Fibroblast of villous mesenchyme (primary cell): ENCODE measurements around the gene RPAP3. TPM values are rescaled to one million over a fixed set of nuclear protein-coding genes. Genes with fewer than 3 reads are reported as not detected.

Experiments
- DNase-seq: peaks from one replicate; pipeline ENCODE4 v3.0.0-alpha.2; 2010; ENCODE audit warnings: low read depth
- H3K4me3 ChIP-seq: 2 replicates; pipeline ENCODE4 v1.5.1; 2011; ENCODE audit warnings: low read depth, mild to moderate bottlenecking, low read length
- total RNA-seq: library from RNA; depleted of rRNA; stranded (reverse); fragments of >200 nt; gene quantifications from 2 replicates; pipeline ENCODE4 v1.2.3, GENCODE V29; 2012
- TF ChIP-seq, protein P1 (sequence below): IDR thresholded peaks from 2 replicates; pipeline ENCODE4 v1.5.1; 2012; ENCODE audit warnings: low read depth, mild to moderate bottlenecking, low read length; ENCODE audit not compliant: insufficient read depth

Gene RPAP3, protein sequence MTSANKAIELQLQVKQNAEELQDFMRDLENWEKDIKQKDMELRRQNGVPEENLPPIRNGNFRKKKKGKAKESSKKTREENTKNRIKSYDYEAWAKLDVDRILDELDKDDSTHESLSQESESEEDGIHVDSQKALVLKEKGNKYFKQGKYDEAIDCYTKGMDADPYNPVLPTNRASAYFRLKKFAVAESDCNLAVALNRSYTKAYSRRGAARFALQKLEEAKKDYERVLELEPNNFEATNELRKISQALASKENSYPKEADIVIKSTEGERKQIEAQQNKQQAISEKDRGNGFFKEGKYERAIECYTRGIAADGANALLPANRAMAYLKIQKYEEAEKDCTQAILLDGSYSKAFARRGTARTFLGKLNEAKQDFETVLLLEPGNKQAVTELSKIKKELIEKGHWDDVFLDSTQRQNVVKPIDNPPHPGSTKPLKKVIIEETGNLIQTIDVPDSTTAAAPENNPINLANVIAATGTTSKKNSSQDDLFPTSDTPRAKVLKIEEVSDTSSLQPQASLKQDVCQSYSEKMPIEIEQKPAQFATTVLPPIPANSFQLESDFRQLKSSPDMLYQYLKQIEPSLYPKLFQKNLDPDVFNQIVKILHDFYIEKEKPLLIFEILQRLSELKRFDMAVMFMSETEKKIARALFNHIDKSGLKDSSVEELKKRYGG
- 19.0 and 26.3 TPM in 2 replicates for total RNA-seq

DNA sequence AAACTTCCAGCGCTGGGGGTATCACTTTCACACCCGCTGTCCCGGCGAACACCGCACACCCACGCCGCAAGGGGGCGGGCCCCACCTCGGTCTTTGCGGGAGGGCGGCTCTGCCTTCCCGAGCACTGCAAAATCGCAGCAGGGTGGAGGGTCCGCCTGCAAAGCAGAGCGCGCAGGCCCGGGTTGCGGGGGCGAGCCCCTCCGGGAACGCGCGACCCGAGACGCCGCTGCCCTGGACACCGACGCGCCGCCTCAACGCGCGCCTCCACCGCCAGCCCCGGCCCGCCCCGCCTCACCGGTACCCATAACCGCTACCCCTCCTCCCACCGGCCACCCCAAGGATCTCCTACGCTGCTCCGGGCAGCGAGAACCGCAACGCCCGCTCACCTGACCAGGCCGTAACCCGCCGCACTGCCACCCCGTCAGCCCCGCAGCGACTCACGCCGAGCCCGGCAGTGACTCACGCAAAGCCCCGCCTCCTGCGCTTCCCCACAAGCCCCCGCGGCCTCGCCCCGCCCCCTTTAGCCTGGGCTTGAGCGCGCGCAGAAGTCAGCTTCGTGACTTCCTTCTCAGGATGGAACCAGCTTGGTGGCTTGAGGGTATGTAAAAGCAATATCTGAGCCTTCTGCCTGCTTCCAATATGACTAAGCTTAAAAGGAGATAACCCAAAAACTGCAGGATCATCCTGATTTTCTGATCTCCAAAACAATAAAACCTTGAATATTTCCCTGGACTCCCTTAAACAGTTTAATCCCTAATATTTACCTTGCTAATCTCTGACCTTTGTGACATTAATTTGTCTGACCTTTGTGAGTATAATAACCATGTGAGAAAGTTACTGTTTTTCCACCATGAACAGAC lies at the start of gene RPAP3:
Gene RPAP3 (minus strand): TSS at position 465 of the 860 bp plus-strand sequence. CDS start 3,190 bp downstream, outside the sequence.
- H3K4me3 ChIP-seq, result peak within 1 kb of the TSS; percentile 78
- TF ChIP-seq, protein P1, sequence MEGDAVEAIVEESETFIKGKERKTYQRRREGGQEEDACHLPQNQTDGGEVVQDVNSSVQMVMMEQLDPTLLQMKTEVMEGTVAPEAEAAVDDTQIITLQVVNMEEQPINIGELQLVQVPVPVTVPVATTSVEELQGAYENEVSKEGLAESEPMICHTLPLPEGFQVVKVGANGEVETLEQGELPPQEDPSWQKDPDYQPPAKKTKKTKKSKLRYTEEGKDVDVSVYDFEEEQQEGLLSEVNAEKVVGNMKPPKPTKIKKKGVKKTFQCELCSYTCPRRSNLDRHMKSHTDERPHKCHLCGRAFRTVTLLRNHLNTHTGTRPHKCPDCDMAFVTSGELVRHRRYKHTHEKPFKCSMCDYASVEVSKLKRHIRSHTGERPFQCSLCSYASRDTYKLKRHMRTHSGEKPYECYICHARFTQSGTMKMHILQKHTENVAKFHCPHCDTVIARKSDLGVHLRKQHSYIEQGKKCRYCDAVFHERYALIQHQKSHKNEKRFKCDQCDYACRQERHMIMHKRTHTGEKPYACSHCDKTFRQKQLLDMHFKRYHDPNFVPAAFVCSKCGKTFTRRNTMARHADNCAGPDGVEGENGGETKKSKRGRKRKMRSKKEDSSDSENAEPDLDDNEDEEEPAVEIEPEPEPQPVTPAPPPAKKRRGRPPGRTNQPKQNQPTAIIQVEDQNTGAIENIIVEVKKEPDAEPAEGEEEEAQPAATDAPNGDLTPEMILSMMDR, result peak; percentile 57
- peak; percentile 95 for DNase-seq

DNA sequence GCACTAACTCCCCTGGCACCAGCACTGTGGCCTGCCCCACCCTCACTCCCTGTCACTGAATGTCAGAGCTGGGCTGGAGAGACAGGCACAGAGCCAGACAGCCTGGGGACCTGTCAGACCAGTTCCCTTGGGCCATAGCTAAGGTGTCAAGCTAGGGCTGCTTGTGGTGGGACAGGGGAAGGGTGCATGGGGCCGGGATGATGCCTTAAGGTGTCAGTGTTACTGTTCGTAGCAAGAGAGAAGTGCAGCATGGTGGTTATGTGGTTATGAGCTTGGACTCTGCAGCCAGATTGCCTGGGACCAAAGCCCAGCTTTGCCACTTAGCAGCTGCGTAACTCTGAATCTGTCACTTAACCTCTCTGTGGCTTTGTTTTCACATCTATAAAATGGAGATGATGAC lies 49.1 kb upstream of the RPAP3 start:
- no peak overlapping the region for H3K4me3 ChIP-seq
- TF ChIP-seq, protein P1, result no peak
- no peak for DNase-seq

DNA sequence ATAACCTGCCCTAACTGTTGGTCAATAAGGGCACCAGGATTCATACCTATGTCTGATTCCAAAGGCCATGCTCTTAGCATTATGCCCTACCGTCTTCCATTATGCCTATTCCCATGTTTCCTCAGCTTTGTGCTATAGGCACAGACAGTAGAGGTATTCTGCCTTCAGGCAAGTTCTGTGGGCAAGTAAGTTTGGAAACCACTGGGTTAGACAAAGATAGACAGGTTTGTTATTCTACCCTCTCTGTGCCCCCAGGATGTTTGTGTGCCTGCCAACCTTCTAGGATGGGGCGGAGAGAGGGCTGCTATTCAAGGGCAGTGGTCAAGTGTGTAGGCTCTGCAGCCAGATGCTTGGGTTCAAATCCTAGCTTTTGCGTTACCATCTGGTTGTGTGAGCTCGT lies 48.3 kb upstream of the RPAP3 start:
- H3K4me3 ChIP-seq, result no peak overlapping the region
- TF ChIP-seq, protein P1, result no peak
- no peak for DNase-seq

DNA sequence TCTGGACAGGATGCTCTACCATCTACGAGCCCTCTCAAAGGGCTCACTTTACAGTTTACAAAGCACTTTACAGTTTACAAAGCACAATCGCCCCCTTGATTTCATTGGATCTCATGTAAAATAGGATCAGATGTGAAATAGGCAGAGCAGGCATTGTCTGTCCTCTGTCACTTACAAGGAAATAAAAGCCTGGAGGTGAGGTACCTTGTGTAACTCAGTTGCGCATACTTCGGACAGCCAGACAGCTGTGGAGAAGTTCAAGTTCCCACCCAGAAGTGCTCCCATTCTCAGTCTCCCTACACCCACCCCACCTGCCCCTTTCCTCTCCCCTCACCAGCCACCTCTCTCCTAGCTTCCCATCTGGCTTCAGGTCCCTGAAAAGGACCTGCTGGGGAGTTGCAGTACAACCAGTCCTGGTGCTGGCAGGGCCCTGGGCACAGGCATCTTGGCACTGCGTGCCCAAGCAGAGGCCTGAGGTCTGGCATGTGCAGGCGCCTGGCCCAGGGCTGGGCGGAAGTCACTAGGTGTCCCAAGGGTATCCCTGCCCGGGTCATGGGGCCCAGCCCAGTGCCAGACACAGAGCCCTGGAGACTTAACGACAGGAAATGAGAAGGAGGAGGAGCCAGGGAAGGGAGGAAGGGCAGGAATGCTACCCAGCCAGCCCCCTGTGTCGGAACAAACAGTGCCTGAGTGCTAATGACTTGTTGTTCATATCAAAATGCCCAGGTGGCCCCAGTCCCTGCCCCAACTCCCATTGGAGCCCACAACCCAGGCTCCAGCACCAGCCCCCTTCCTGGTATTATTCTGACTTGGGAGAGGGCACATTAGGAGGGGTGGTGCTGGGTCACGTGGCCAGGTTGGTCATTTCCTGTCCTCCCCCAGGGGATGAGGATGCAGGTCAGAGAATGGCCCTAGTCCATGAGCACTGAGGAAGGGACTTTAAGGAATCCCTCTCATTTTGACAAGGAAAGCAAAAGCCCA lies 47.5 kb upstream of the RPAP3 start:
- no peak overlapping the region for H3K4me3 ChIP-seq
- peak; percentile 22 for DNase-seq
- TF ChIP-seq, protein P1, result no peak

DNA sequence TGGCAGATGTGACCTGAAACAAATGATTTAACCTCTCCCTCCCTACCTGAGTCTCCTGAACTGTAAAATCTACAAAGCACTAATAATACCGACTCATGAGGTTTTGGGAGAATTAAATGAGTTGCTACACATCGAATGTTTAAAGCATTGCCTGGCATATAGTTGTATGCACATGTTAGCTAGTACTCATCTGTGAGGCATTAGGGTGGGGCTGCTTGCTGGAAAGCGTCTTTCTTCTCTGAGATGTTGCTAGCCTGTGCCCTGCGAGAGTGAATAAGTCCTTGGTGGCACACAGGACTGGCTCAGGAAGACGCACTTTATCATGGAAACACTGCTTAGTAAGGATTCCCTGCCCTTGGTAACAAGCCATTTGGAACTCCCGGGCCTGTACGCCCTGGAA lies 46.7 kb upstream of the RPAP3 start:
- DNase-seq, result no peak

More for the DNA sequence above, 46.7 kb upstream of the RPAP3 start:
- H3K4me3 ChIP-seq, result no peak overlapping the region
- TF ChIP-seq, protein P1, result no peak
